ENCODE data around the gene MELK. TPM values are rescaled to one million over a fixed set of nuclear protein-coding genes. Genes with fewer than 3 reads are reported as not detected.

The MELK gene
- total RNA-seq, 1 experiment from 2014 or later = 25.7 TPM

DNA sequence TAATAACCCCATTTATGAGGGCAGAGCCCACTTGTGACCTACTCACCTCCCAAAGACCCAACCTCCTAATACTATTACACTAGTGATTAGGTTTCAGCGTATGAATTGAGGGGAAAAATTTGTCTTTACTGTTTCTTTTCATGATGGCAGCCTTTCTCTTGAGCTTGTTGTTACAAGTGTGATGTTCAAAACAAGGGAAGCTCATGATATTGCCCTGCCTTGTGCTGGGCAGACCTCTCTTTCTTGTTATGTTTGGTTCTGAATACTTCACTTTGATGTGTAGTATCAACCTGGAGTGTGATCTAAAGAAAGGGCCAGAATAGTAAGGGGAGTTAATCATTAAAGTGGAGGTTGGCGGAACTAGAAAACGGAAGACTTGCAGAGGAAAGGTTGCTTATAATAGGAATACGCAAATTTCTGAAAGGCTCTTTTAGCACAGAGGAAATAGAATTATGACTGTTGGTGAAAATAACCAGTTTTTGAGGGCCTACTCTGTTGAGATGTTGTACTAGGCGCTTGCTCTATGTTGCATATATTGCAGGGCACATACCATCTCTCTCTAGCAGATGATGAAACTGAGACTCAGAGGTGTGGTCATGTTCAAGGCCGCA, 68.2 kb downstream of the MELK start:
- no peak for DNase-seq (ENCODE audit: low read depth, low spot score)
- in situ Hi-C loops (cut with HindIII; ENCODE audit: low pct_unique_long_range_greater_than_20kb, low sequenced_read_pairs) = no loop called here

DNA sequence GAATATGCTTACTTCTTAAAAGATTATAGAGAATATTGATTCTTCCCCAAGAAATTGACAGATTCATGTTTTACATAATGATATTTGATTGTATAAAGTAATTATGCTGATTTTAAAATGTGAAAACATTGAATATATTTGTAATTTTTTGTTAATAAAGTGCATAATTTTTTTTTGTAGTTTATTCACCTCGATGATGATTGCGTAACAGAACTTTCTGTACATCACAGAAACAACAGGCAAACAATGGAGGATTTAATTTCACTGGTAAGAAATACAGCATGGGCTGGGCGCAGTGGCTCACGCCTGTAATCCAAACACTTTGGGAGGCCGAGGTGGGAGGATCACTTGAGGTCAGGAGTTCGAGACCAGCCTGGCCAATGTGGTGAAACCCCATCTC, 70.1 kb downstream of the MELK start:
- DNase-seq (ENCODE audit: low read depth, low spot score) = no peak
- in situ Hi-C loops (cut with HindIII; ENCODE audit: low pct_unique_long_range_greater_than_20kb, low sequenced_read_pairs) = no loop called here

- in situ Hi-C loops (cut with HindIII; ENCODE audit: low pct_unique_long_range_greater_than_20kb, low sequenced_read_pairs) = no loop called here
- no peak for DNase-seq (ENCODE audit: low read depth, low spot score)
Observed at GRCh38 chr9:36656842-36657241, 84.1 kb downstream of the MELK start.

DNA sequence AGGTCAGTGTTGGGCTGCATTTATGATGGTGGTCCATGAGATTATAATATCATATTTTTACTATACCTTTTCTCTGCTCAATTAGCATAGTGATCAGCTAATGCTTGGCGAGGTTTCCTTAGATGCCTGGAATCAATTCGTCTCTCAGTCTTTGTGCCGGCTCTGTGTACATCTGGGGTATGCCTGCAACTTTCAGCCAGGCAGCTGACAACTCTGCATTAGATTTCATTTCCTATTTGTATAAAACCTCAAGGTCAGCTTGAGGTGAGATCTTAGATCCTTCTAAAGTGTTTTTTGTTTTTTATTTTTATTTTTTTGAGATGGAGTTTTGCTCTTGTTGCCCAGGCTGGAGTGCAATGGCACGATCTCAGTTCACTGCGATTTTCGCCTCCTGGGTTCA, 86.8 kb downstream of the MELK start:
- DNase-seq (ENCODE audit: low read depth, low spot score) = no peak
- in situ Hi-C loops (cut with HindIII; ENCODE audit: low pct_unique_long_range_greater_than_20kb, low sequenced_read_pairs) = no loop called here

DNA sequence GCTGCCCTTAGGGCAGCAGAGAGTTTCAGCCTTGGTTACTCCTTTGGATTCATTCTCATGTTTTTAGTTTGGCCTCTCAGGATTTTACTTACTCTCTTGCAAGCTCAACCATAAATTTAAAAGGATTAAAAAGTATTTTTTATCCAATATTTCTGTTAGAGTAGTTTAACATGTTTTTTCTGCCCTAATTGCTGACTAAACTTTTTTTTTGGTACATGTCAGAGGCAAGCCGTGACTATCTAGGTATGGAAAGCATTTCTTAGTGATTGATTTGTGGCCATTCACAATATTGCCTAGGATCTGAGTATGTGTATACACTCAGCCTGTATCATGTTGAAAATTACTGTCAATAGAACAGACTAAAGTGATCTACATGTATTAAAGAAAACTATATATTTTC, 92.1 kb downstream of the MELK start:
- in situ Hi-C loops (cut with HindIII; ENCODE audit: low pct_unique_long_range_greater_than_20kb, low sequenced_read_pairs) = no loop called here
- no peak for DNase-seq (ENCODE audit: low read depth, low spot score)

DNA sequence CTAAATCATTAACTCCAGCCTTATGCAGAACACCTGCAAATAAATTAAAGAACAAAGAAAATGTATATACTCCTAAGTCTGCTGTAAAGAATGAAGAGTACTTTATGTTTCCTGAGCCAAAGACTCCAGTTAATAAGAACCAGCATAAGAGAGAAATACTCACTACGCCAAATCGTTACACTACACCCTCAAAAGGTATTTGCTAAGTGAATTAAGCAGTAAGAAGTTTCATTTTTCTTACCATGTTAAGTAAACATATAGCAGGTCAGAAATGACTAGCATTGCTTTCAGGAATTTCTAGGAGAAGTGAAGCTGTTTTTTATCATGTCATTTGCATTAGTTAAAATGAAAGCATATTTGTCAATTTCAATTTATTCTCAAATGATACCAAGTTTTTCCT, 92.7 kb downstream of the MELK start:
- in situ Hi-C loops (cut with HindIII; ENCODE audit: low pct_unique_long_range_greater_than_20kb, low sequenced_read_pairs) = no loop called here
- DNase-seq (ENCODE audit: low read depth, low spot score) = no peak

DNA sequence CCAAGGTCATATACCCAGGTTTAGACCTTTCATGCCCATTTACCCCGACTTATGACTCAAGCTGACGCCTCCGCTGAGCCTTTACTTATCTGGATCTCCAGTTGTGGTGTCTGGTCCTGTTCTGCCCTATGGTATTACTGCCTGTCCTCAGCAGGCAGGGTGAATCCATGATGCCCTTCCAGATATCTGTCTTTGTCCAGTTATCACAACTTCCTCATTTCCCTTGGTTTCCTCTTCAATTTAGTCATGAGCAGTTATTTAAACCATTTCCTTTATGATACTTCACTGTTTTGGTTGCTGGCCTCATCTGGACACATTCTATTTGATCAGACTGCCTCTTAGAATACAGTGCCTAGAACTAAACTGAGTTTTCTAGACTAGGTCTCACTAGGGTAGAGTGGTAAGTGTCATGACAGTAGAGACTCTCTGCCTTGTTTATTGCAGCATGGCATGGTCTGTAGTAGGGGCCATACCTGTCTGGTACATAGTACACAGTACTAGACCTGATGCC, 93.3 kb downstream of the MELK start:
- DNase-seq (ENCODE audit: low read depth, low spot score) = no peak
- in situ Hi-C loops (cut with HindIII; ENCODE audit: low pct_unique_long_range_greater_than_20kb, low sequenced_read_pairs) = no loop called here

GRCh38 chr9:36671561-36671960, 98.9 kb downstream of the MELK start:
- peak; percentile 19 for DNase-seq (ENCODE audit: low read depth, low spot score)
- in situ Hi-C loops (cut with HindIII; ENCODE audit: low pct_unique_long_range_greater_than_20kb, low sequenced_read_pairs) = no loop called here

DNA sequence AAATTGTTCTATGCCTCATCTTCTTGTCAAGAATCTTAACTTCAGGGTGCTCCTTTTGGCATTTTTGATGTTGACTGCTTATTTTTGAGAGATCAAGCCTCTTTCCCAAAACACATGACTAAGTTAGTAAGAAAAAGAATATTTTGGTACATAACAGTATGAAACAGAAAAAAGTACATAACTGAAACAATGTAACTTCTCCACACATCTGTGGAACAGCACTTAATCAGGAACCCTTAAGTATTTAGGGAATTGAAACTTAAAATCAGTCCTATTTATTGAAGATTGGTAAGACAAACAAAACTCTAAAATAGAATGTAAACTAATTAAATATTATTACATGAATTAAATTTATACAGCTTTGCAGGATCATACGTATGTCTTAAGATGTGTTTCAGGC, 103.4 kb downstream of the MELK start:
- DNase-seq (ENCODE audit: low read depth, low spot score) = no peak

GRCh38 chr9:36676778-36677485, 104.2 kb downstream of the MELK start:
- DNase-seq (ENCODE audit: low read depth, low spot score) = no peak
- in situ Hi-C loops (cut with HindIII; ENCODE audit: low pct_unique_long_range_greater_than_20kb, low sequenced_read_pairs) = no loop called here

More for the DNA sequence above, 103.4 kb downstream of the MELK start:
- in situ Hi-C loops (cut with HindIII; ENCODE audit: low pct_unique_long_range_greater_than_20kb, low sequenced_read_pairs) = no loop called here

DNA sequence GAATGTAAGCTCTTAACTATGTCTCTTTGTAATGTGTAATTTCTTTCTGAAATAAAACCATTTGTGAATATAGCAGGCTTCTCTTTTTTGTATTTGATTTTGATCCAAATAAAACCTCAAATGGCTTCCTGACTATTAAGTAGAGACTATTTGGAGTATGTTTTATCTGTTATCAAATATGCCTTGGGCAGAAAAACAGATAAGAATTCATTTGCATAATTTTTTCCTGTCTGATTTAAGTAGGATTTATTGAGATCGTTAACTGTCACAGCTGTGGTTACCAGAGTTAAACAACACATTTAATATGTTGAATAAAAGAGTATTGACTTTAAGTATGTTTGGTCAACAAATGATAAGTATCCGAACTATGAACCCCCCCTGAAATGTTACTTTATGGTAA, 104.9 kb downstream of the MELK start:
- in situ Hi-C loops (cut with HindIII; ENCODE audit: low pct_unique_long_range_greater_than_20kb, low sequenced_read_pairs) = no loop called here
- no peak for DNase-seq (ENCODE audit: low read depth, low spot score)

- DNase-seq (ENCODE audit: low read depth, low spot score) = no peak
- in situ Hi-C loops (cut with HindIII; ENCODE audit: low pct_unique_long_range_greater_than_20kb, low sequenced_read_pairs) = no loop called here
Observed at GRCh38 chr9:36679710-36680109, 107.0 kb downstream of the MELK start.

GRCh38 chr9:36686471-36686870, 113.8 kb downstream of the MELK start:
- DNase-seq (ENCODE audit: low read depth, low spot score) = no peak
- in situ Hi-C loops (cut with HindIII; ENCODE audit: low pct_unique_long_range_greater_than_20kb, low sequenced_read_pairs) = no loop called here

DNA sequence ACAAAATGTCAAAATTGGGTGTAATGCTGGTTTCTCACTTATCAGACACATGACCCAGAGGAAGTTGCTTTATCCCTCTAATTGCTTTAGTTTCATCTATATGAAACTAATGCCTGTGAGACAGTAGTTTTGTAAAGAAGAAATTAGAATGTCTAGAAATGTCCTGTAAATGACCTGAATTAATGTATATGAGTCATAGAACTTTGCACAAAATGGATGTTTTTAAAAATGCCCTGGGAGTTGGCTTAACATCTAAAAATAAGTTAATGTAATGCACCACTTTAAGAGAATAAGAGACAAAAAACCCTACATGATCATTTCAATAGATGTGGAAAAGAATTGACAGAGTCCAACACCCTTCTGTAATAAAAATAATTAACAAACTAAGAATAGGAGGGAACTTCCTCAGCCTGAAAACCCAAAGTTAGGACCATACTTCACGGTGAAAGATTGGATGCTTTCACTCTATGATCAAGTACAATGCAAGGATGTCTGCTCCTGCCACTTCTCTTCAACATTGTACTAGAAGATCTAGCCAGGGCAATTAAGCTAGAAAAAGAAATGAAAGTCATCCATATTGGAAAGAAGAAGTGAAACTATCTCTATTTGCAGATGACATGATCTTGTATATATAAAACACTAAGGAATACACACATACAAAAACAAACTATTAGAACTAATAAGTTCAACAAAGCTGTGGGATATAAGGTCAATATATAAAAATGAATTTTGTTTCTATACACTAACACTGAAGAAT, 117.9 kb downstream of the MELK start:
- in situ Hi-C loops (cut with HindIII; ENCODE audit: low pct_unique_long_range_greater_than_20kb, low sequenced_read_pairs) = no loop called here
- DNase-seq (ENCODE audit: low read depth, low spot score) = no peak

DNA sequence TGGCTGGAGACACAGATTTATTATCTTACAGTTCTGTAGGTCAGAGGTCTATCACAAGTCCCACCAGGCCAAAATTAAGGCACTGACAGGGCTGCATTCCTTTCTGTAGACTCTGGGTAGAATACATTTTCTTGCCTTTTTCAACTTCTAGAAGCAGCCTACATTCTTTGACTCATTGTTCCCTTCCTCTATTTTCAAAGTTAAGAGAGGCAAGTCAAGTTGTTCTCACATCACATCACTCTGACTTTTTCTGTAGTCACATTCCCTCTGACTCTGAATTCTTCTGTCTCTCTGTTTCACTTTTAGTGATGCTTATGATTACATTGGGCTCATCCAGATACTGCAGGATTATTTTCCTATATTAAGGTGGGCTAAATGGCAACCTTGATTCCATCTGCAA, 119.0 kb downstream of the MELK start:
- no peak for DNase-seq (ENCODE audit: low read depth, low spot score)
- in situ Hi-C loops (cut with HindIII; ENCODE audit: low pct_unique_long_range_greater_than_20kb, low sequenced_read_pairs) = no loop called here

GRCh38 chr9:36698984-36699383, 126.3 kb downstream of the MELK start:
- DNase-seq (ENCODE audit: low read depth, low spot score) = no peak
- in situ Hi-C loops (cut with HindIII; ENCODE audit: low pct_unique_long_range_greater_than_20kb, low sequenced_read_pairs) = no loop called here

DNA sequence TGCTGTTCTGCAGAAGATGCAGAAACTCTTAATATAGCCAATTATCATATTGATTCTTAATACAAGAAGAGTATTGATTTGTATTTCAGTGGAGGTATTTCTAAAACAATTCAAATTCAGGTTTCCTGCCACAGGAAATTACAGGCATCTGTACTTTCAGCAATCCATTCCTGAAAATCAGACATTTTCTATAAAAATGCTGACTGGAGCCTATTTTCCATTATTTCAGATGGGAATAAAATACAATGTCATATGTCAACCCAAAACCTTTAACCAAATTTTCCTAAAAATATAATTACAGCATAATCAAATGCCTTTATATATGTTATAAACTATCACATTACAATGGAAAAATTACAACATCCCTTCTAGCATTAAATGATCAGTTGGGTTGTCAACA, 131.5 kb downstream of the MELK start:
- DNase-seq (ENCODE audit: low read depth, low spot score) = no peak
- in situ Hi-C loops (cut with HindIII; ENCODE audit: low pct_unique_long_range_greater_than_20kb, low sequenced_read_pairs) = no loop called here

- in situ Hi-C loops (cut with HindIII; ENCODE audit: low pct_unique_long_range_greater_than_20kb, low sequenced_read_pairs) = no loop called here
Observed at GRCh38 chr9:36713515-36714490, 141.1 kb downstream of the MELK start.

More at GRCh38 chr9:36713515-36714490, 141.1 kb downstream of the MELK start:
- DNase-seq (ENCODE audit: low read depth, low spot score) = no peak

Data from SK-MEL-5 (cell line).